Spleen (tissue), 11 donors: Measurements from ENCODE around the gene NBDY. TPM values are rescaled to one million over a fixed set of nuclear protein-coding genes. Genes with fewer than 3 reads are reported as not detected.

Source experiments
- DNase-seq: peaks from one replicate; pipeline ENCODE4 v3.0.0-alpha.2; 2020
- H3K27ac ChIP-seq, 8 donors: fragments of 200-600 bp; sonication (generic) in 7 of 8; 1 replicate in 4 of 8; 2 replicates in 4 of 8; pipeline versions ENCODE4 v1.5.0 to v1.8.0; 2016 to 2021; ENCODE audit warnings: inconsistent platforms in 4 of 8, mild to moderate bottlenecking in 4 of 8, moderate library complexity in 1 of 8
- H3K27me3 ChIP-seq, 7 donors: fragments of 200-600 bp; sonication (generic) in 6 of 7; replicated peaks in 1 of 7; 1 replicate in 4 of 7; 2 replicates in 3 of 7; pipeline versions ENCODE4 v1.5.0 to v1.8.0; 2016 to 2021; ENCODE audit warnings: inconsistent platforms in 3 of 7, mild to moderate bottlenecking in 1 of 7
- H3K36me3 ChIP-seq, 6 donors: fragments of 200-600 bp; sonication (generic) in 5 of 6; 1 replicate in 4 of 6; 2 replicates in 2 of 6; pipeline versions ENCODE4 v1.5.0 to v1.8.0; 2016 to 2021; ENCODE audit warnings: inconsistent platforms in 2 of 6
- H3K4me1 ChIP-seq, 6 donors: fragments of 200-600 bp; sonication (generic) in 5 of 6; 1 replicate in 3 of 6; 2 replicates in 3 of 6; pipeline versions ENCODE4 v1.5.0 to v1.8.0; 2016 to 2021; ENCODE audit warnings: inconsistent platforms in 3 of 6
- H3K4me3 ChIP-seq, 8 donors: fragments of 200-600 bp; sonication (generic) in 7 of 8; 1 replicate in 4 of 8; 2 replicates in 4 of 8; pipeline versions ENCODE4 v1.5.0 to v1.8.0; 2016 to 2021; ENCODE audit warnings: inconsistent platforms in 4 of 8, mild to moderate bottlenecking in 4 of 8, moderate library complexity in 2 of 8
- H3K9me3 ChIP-seq, 8 donors: fragments of 200-600 bp; sonication (generic) in 7 of 8; 1 replicate in 4 of 8; 2 replicates in 4 of 8; pipeline versions ENCODE4 v1.5.0 to v1.8.0; 2016 to 2021; ENCODE audit warnings: inconsistent platforms in 4 of 8
- POLR2A ChIP-seq, 3 donors: fragments of 450-650 bp; IDR thresholded peaks; one replicate each; pipeline ENCODE4 v1.5.1; 2017; ENCODE audit warnings: antibody characterized with exemption in 3 of 3, mild to moderate bottlenecking in 1 of 3
- POLR2AphosphoS5 ChIP-seq, 3 donors: sonication (generic); formaldehyde crosslinking; IDR thresholded peaks; one replicate each; pipeline ENCODE4 v1.5.1; 2017; ENCODE audit warnings: antibody characterized with exemption in 3 of 3
- WGBS, 5 donors: extraction: QIAGEN DNeasy Blood & Tissue Kit in 3 of 5; methylation state at CpG; one replicate each; pipeline versions ENCODE4 v1.1.5 to v1.1.7; 2013 to 2018; 5-methylcytosine and 5-hydroxymethylcytosine counted together
- intact Hi-C: fragments of 100-400 bp; cut with DNase I; formaldehyde crosslinking; loops from one replicate; pipeline ENCODE4 v1.15.0; 2023; ENCODE audit warnings: low total_unique reads
- polyA plus RNA-seq, 3 donors: library from polyadenylated mRNA; stranded (reverse); fragments of 200-250 nt; gene quantifications; one replicate each; pipeline ENCODE4 v1.2.1, GENCODE V29; 2013
- total RNA-seq, 7 donors: library from RNA; depleted of rRNA in 3 of 7; stranded (reverse); fragments of >200 nt in 3 of 7; fragmentation: NEBNext Ultra II Directional in 4 of 7; extraction: Animal tissue kit (Norgen Biotek cat#: 25700) in 4 of 7; gene quantifications; one replicate each; pipeline versions ENCODE4 v1.1.0 to v1.2.1, GENCODE V29; 2016 to 2021
- TF ChIP-seq, protein P1 (sequence below), 11 experiments: fragments of 200-600 bp in 7 of 11; fragments of 450-650 bp in 4 of 11; sonication (generic) in 4 of 11; IDR thresholded peaks in 8 of 11; conservative IDR thresholded peaks in 3 of 11; 1 replicate in 7 of 11; 2 replicates in 4 of 11; pipeline versions ENCODE4 v1.4.0 to v1.8.0; 2016 to 2021; ENCODE audit warnings: antibody characterized with exemption in 11 of 11, inconsistent platforms in 4 of 11, mild to moderate bottlenecking in 1 of 11
- donor health status: healthy with polysubstance abuse.
- donor health status: DM: no; HTN: no; CAD: no; lungs with moderate emphysema.
- donor health status: DM: no; HTN: no; CAD: no.
- donor health status: Bipolar disorder and iron deficiency.
- donor health status: healthy.
- donor health status: DM: no; HTN: no; CAD: no.
- donor health status: DM: yes; HTN: yes; CAD: no.

The NBDY gene
- total and polyA plus RNA-seq, 10 donors, result 15.7 to 46.7 (median 29.4) TPM

DNA sequence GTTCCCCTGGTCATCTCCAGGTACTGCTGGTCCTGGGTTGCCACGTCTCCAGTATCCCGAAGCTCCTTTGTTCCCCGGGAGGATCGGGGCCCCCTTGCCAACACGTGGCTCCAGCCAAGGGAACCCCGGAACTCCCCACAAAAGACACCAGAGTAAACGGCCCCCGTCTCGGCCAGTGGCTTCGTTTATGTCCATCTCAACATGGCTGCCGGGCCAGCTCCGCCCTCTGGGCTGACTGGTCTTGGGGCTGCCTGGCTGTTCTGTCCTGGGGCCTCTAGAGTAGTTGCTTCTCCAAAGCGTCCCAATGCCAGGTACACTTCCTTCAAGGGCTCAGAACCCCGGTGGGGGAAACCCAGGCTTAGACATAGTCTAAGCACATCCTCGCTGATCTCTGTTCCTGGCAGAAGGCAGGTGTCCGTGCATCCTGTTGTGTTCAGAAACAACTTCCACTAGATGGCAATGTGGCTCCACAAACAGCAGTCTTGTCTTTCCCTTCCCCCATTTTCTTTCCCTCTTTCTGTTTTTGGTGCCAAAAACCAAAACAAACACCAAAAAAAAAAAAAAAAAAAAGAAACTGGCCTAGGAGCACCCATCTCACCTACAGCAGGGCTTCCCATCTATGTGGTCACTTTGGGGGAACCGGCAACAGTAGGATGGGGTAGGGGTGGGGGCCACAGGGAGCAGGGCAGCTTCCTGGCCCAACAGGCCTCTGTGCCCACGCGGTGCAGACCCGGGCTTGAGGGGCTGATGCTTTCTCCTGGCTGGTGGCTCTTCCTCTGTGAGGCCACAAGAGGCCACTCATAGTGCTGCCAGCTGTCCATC lies 35.3 kb downstream of the NBDY start:
- H3K4me3 ChIP-seq, result peak overlapping the region in 6 of 8 donors; percentile 1 to 82 (median 60)
- no peaks in the 10 kb centered on the region for H3K27me3 ChIP-seq
- H3K9me3 ChIP-seq, result no peaks in the 10 kb centered on the region
- peak in 2 of 3 donors; percentile 4 to 69 for TF ChIP-seq POLR2AphosphoS5 (IDR thresholded peaks at IDR 0.05)
- TF ChIP-seq, protein P1, sequence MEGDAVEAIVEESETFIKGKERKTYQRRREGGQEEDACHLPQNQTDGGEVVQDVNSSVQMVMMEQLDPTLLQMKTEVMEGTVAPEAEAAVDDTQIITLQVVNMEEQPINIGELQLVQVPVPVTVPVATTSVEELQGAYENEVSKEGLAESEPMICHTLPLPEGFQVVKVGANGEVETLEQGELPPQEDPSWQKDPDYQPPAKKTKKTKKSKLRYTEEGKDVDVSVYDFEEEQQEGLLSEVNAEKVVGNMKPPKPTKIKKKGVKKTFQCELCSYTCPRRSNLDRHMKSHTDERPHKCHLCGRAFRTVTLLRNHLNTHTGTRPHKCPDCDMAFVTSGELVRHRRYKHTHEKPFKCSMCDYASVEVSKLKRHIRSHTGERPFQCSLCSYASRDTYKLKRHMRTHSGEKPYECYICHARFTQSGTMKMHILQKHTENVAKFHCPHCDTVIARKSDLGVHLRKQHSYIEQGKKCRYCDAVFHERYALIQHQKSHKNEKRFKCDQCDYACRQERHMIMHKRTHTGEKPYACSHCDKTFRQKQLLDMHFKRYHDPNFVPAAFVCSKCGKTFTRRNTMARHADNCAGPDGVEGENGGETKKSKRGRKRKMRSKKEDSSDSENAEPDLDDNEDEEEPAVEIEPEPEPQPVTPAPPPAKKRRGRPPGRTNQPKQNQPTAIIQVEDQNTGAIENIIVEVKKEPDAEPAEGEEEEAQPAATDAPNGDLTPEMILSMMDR (IDR thresholded peaks at IDR 0.05 in 8 of 11, conservative IDR thresholded peaks at IDR 0.05 in 3 of 11), result peak; percentile 19 to 94 (median 68)
- TF ChIP-seq POLR2A (IDR thresholded peaks at IDR 0.05), result no peak
- WGBS, 5 donors, result 16 to 56% (median 26%) methylated on average over 7 to 20 of the region's 20 CpGs
- intact Hi-C loops, result no loop called here
- peaks cover 32 to 61% (median 50%) of the 10 kb centered on the region in 6 donors for H3K4me1 ChIP-seq
- H3K36me3 ChIP-seq, result peaks cover 0 to 9% (median 2%) of the 10 kb centered on the region in 6 donors
- H3K27ac ChIP-seq, result peak overlapping the region; percentile 65 to 93 (median 86)
- peak; percentile 92 for DNase-seq

DNA sequence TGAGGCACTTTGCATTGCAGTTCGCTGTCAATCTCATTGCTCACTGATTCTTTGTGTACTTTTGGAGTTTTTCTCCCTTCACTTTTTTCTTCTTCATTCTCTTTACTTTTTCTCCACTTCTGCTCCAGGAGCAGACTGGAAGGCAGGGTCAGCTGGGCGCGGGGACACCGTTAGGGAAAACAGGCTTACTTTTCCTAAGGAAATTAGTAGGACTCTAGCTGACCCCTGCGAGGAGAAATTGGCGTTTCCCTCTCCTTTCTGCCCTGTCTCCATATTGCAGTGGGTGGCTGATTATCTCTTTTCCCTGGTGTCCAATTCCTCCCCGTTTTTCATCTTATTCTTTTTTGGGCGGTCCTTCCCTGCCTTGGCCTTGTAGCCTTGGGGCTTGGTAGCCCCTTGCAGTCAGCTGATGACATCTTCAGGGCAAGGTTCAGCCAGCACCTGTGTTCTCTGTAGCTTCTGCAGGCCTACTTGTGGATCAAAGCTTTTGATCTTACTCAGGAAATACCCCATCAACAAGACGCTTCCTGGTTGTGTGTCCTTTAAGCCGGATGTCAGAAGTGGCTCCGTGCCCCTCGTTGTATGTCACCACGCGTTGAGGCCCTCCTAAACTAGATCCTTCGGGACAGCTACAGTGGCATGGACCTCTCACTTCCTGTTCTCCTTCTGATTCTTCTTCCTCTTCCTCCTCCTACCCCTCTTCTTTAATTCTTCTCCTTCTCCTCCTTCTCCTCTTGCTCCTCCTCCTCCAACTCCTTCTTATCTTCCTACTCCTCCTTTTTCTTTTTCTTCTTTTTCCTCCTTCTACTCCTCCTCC lies 36.1 kb downstream of the NBDY start:
- Histone ChIP-seq H3K27ac (peak overlapping the region; percentile 58 to 93 (median 82)), H3K27me3 (no peaks in the 10 kb centered on the region), H3K4me1 (peaks cover 32 to 61% (median 50%) of the 10 kb centered on the region in 6 donors), H3K36me3 (peaks cover 0 to 9% (median 2%) of the 10 kb centered on the region in 6 donors), H3K4me3 (peak overlapping the region in 4 of 8 donors; percentile 14 to 82 (median 66)), H3K9me3 (no peaks in the 10 kb centered on the region)
- TF ChIP-seq, protein P1 (IDR thresholded peaks at IDR 0.05 in 8 of 11, conservative IDR thresholded peaks at IDR 0.05 in 3 of 11), result no peak
- peak; percentile 73 for DNase-seq
- WGBS, 5 donors, result 17 to 36% (median 33%) methylated on average over 14 to 15 of the region's 15 CpGs
- intact Hi-C loops, result no loop called here

DNA sequence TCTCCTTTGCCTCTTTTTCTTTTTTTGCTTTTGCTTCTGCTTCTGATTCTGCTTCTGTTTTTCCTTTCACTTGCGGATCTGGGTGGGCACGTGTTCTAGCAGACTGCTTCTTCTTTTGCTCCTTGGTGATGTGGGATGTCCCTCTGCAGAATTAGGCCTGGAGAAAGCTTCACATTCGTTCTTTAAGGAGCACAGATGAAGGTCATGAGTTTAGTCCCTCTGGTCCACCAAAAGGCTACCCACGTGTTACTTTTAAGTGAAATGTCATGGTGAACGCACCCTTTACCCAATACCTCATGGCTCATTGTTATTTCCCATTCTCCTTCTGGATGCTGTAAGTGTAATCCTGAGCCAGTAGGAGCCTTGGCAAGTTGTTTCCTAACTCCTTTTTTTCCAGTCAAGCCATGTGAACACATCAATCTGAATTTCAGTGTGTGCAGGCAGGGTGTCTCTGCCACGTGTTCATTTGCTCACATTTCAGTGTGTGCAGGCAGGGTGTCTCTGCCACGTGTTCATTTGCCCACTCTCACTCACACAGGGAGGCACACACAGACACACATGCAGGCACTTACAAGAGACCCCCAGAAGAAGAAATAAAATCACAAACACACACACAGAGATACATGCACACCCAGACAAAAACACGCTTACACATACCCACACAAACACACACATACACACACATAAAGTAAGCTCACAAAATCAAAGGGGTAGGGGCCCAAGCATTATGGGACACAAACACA lies 36.9 kb downstream of the NBDY start:
- Histone ChIP-seq H3K27me3 (no peaks in the 10 kb centered on the region), H3K9me3 (no peaks in the 10 kb centered on the region), H3K27ac (peak overlapping the region; percentile 58 to 93 (median 82)), H3K4me1 (peaks cover 32 to 61% (median 50%) of the 10 kb centered on the region in 6 donors), H3K36me3 (peaks cover 0 to 9% (median 2%) of the 10 kb centered on the region in 6 donors), H3K4me3 (peak overlapping the region in 3 of 8 donors; percentile 59 to 82 (median 72))
- DNase-seq, result peak; percentile 54
- intact Hi-C loops, result no loop called here
- TF ChIP-seq POLR2A (IDR thresholded peaks at IDR 0.05) (no peak), POLR2AphosphoS5 (IDR thresholded peaks at IDR 0.05) (no peak)
- TF ChIP-seq, protein P1 (IDR thresholded peaks at IDR 0.05 in 8 of 11, conservative IDR thresholded peaks at IDR 0.05 in 3 of 11), result no peak
- 34 to 47% (median 42%) methylated on average over 8 of the region's 8 CpGs for WGBS, 5 donors
